GM21786 (cell line): ENCODE data around the gene DPH2.

Experiments
- ATAC-seq: cut with Tn5 transposase; IDR thresholded peaks from one replicate; pipeline ENCODE4 v1.9.1; 2021; ENCODE audit not compliant: unreplicated experiment

DPH2 gene

DNA sequence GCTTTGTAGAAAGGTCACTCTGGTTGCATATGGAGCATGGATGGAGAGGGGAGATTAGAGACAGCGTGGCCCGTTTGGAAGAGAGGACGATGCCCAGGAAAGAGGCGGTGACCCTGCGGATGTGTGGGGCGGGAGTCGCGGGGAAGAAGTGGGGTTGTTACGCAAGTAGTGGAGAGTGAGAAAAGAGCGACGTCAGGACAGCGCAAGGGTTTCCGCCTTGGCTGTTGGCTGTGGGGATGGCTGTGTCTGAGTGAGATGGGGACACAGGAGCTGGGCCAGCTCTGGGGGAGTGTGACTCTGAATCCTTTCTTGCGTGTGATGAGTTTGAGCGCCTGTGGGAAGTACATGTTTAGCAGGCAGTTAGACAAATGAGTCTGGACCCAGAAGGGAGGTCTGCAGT is 13.0 kb downstream of the DPH2 start:
- ATAC-seq: no peak

GRCh38 chr1:43983253-43983899 is 13.6 kb downstream of the DPH2 start:
- ATAC-seq: no peak

GRCh38 chr1:43984855-43985254 is 15.0 kb downstream of the DPH2 start:
- no peak for ATAC-seq

DNA sequence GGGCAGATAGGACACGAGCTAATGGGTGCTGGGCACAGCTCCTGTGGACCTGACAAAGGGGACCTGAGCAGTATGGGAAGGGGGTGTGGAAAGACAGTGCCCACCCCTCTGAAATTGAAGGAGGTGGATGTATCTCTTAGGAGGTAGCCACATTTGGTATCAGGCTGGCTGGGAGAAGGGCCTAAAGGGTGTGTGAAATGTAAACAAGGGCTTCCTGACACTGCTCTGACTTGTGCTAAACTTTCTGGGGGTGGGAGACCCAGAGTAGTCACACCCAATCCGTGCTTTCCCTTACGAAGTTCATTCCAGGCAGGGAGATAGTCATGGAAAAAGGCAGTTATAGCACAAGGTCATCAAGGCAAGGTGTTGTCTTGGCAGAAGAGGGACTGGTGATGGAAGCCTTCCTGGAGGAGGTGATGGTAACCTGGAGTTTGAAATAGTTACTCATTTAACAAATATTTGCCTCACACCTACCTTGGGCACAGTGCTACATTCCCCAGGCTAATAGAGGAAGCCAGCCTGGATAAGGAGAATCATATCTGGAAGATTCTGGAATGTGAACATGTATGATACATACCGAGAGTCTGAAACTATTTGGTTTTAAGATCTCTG is 16.3 kb downstream of the DPH2 start:
- no peak for ATAC-seq

DNA sequence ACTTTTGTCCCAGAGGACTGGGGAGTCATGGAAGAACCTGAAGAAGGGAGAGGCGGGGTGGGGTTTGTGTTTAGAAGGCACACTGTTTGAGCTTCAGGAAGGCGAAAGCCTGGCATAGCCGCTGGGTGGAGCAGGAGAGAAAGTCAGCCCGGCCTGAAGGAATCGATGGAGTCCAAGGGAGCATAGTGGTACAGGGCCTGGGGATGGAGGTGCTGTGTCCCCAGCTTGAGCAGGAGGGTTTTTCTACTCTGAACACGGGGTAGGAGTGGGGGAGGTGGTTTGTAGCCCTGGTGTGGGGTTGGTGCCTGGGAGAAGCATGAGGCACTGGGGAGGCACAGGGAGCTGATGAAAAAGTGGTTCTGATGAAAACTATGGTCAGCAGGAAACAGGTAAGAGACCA is 16.9 kb downstream of the DPH2 start:
- no peak for ATAC-seq

DNA sequence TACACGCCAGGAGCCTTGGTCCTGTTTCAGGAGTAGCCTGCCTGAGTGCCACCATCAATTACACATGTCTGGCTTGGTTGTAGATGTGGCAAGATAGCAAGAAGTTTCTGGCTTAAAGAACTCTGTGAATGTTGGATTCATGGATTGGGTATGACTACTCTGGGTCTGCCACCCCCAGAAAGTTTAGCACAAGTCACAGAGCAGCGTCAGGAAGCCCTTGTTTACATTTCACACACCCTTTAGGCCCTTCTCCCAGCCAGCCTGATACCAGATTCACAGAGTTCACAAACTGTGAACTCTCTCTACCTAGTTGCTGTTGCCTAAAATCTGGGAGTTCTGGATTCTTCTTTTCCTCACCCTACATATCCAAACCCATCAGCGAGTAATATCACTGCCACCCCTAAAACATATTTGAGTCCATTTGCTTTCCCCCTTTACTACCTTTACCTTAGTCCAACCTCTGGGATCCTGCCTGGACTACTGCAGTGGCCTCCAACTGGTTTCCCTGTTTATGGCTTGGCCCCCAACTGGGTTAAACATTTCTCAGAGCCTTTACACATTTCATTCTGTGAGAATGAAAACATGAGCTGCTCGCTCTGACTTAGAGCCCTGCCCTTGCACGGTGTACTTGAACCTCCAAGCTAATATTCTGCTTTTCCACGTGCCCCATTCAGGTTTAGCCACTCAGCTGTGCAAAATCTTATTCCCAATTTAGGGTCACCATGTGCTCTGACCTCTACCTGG is 17.5 kb downstream of the DPH2 start:
- ATAC-seq: no peak

- no peak for ATAC-seq
Measured at GRCh38 chr1:43990271-43991199, 20.7 kb downstream of the DPH2 start.

- ATAC-seq: no peak
Measured at GRCh38 chr1:43991200-43991475, 21.3 kb downstream of the DPH2 start.

DNA sequence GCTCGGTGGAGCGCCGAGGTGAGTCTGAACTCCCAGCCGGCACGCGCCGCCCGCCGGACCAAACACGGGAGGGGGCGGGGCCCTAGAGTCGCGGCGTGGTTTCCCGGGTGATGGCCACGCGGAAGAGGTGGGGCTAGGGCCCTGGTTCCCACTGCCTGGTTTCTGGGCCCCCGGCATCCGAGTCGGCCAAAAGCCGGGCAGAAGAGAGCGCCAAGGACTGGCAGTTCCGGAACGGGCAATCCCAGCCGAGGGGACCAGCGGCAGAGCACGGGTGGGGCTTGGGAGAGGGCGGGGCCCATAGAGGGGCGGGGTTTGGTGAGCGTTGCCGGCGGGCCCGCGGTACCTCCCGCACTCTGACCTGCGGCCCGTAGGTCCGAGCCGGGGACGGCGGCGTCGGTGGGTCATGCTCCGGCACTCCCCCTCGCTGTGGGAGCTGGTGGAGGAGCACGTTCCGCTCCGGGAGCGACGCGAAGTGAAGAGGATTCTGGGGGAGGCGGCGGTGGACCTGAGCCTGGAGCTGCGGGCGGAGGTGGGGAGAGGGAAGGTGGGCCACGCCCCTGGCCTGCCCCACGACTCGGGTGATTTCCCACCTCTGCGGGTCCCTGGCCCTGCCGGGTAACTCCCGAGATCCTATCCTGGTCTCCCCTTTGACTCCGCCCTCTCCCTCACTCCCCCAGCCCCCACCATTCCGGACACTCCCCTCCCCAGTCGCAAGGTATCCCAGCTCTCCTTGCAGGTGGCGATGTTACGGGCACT is 21.8 kb downstream of the DPH2 start, which contains the start of gene CCDC24:
Gene CCDC24, plus strand, starts transcription at position 124 of the 756 bp plus-strand sequence. Its CDS starts 280 bp downstream, at position 404.
- ATAC-seq: peak; percentile 52

GRCh38 chr1:43992232-43992995 is 22.6 kb downstream of the DPH2 start:
- no peak for ATAC-seq

GRCh38 chr1:43993206-43993914 is 23.6 kb downstream of the DPH2 start:
- no peak for ATAC-seq

GRCh38 chr1:43994071-43994470 is 24.3 kb downstream of the DPH2 start:
- no peak for ATAC-seq

- no peak for ATAC-seq
Measured at GRCh38 chr1:43994794-43995790, 25.3 kb downstream of the DPH2 start.

- no peak for ATAC-seq
Measured at GRCh38 chr1:43995984-43996732, 26.3 kb downstream of the DPH2 start.

DNA sequence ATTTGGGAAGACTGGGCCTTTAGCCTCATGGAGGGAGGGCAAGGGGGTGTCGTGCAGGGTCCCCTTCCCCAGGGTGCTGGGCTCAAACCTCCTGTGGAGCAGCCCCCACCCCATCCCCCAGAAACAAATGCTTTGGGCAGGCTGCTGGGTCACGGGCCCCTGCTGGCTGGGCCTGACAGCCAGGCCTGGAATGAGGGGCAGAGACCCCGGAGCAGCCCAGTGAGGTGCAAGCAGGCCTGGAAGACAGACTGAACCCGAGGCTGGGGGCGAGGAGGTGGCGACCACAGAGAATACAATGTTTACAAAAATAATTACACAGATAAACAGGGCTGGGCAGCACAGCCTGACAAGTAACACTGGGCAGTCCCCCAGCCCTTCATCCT is 26.9 kb downstream of the DPH2 start:
- no peak for ATAC-seq

GRCh38 chr1:43997295-43997999 is 27.6 kb downstream of the DPH2 start:
- ATAC-seq: no peak

GRCh38 chr1:43998000-43998378 is 28.2 kb downstream of the DPH2 start:
- ATAC-seq: no peak
